Prostate gland (tissue), 2 donors: ENCODE data around the gene ADAMTSL2. TPM values are rescaled to one million over a fixed set of nuclear protein-coding genes. Genes with fewer than 3 reads are reported as not detected.

Experiments used
- DNase-seq: peaks from one replicate; pipeline ENCODE4 v3.0.0-alpha.2; 2019; ENCODE audit warnings: low spot score
- H3K27ac ChIP-seq, 2 donors: fragments of 200-600 bp; sonication (generic); 2 replicates each; pipeline ENCODE4 v1.5.1; 2017 to 2019
- H3K27me3 ChIP-seq: fragments of 200-600 bp; sonication (generic); replicated peaks from 2 replicates; pipeline ENCODE4 v1.5.1; 2019; ENCODE audit not compliant: insufficient read depth
- H3K36me3 ChIP-seq, 2 donors: fragments of 200-600 bp; sonication (generic); 1 replicate in 1 of 2; 2 replicates in 1 of 2; pipeline versions ENCODE4 v1.5.1 to v1.8.1; 2017 to 2019
- H3K4me1 ChIP-seq: fragments of 200-600 bp; sonication (generic); replicated peaks from 2 replicates; pipeline ENCODE4 v1.5.1; 2019
- H3K4me3 ChIP-seq, 2 donors: fragments of 200-600 bp; sonication (generic); 2 replicates each; pipeline ENCODE4 v1.5.1; 2017 to 2019
- H3K9me3 ChIP-seq: fragments of 200-600 bp; sonication (generic); 2 replicates; pipeline ENCODE4 v1.5.1; 2017
- CTCF ChIP-seq, 4 experiments: fragments of 200-600 bp in 2 of 4; fragments of 450-650 bp in 2 of 4; sonication (generic) in 2 of 4; IDR thresholded peaks; 1 replicate in 3 of 4; 2 replicates in 1 of 4; pipeline ENCODE4 v1.5.1; 2016 to 2019; ENCODE audit warnings: antibody characterized with exemption in 4 of 4, mild to moderate bottlenecking in 2 of 4, moderate library complexity in 2 of 4
- POLR2A ChIP-seq: fragments of 450-650 bp; IDR thresholded peaks from one replicate; pipeline ENCODE4 v1.6.1; 2016; ENCODE audit warnings: antibody characterized with exemption, mild to moderate bottlenecking
- POLR2AphosphoS5 ChIP-seq: sonication (generic); formaldehyde crosslinking; IDR thresholded peaks from one replicate; pipeline ENCODE4 v1.6.1; 2017; ENCODE audit warnings: antibody characterized with exemption
- WGBS: methylation state at CpG from one replicate; pipeline ENCODE4 v1.1.5; 2018; 5-methylcytosine and 5-hydroxymethylcytosine counted together
- intact Hi-C: fragments of 100-400 bp; cut with DNase I; formaldehyde crosslinking; loops from one replicate; pipeline ENCODE4 v1.14.2; 2022
- total RNA-seq, 2 donors: library from RNA; depleted of rRNA; stranded (reverse); fragments of >200 nt; gene quantifications; one replicate each; pipeline ENCODE4 v1.1.0, GENCODE V29; 2016

The ADAMTSL2 gene
- total RNA-seq, 2 donors from 2014 or later: 1.6 to 11.6 TPM

GRCh38 chr9:133573791-133574515 lies 39.4 kb downstream of the ADAMTSL2 start:
- Histone ChIP-seq H3K27me3 (no peaks in the 10 kb centered on the region), H3K4me3 (no peak overlapping the region), H3K36me3 (no peaks in the 10 kb centered on the region), H3K4me1 (peaks cover 10% of the 10 kb centered on the region), H3K27ac (no peak overlapping the region), H3K9me3 (no peaks in the 10 kb centered on the region)
- WGBS: 89% methylated on average over 20 of the region's 21 CpGs
- intact Hi-C loops: no loop called here
- TF ChIP-seq POLR2AphosphoS5 (no peak), CTCF (IDR thresholded peaks at IDR 0.05) (no peak), POLR2A (no peak)
- DNase-seq: no peak

- intact Hi-C loops: no loop called here
- no peaks in the 10 kb centered on the region for H3K9me3 ChIP-seq
- no peak overlapping the region for H3K4me3 ChIP-seq
- H3K36me3 ChIP-seq: no peaks in the 10 kb centered on the region
- WGBS: 86% methylated on average over 17 of the region's 17 CpGs
- no peak for DNase-seq
- no peak overlapping the region for H3K27ac ChIP-seq
- H3K27me3 ChIP-seq: no peaks in the 10 kb centered on the region
- peaks cover 10% of the 10 kb centered on the region for H3K4me1 ChIP-seq
- TF ChIP-seq POLR2AphosphoS5 (no peak), POLR2A (no peak), CTCF (IDR thresholded peaks at IDR 0.05) (no peak)
Measured at GRCh38 chr9:133574771-133575170, 40.3 kb downstream of the ADAMTSL2 start.

- no peak overlapping the region for H3K4me3 ChIP-seq
- no peak overlapping the region for H3K27ac ChIP-seq
- intact Hi-C loops: no loop called here
- 90% methylated on average over 29 of the region's 32 CpGs for whole genome bisulfite sequencing
- peaks cover 10% of the 10 kb centered on the region for H3K4me1 ChIP-seq
- H3K9me3 ChIP-seq: no peaks in the 10 kb centered on the region
- H3K36me3 ChIP-seq: no peaks in the 10 kb centered on the region
- TF ChIP-seq POLR2AphosphoS5 (no peak), CTCF (IDR thresholded peaks at IDR 0.05) (no peak), POLR2A (no peak)
- no peak for DNase-seq
- no peaks in the 10 kb centered on the region for H3K27me3 ChIP-seq
Measured at GRCh38 chr9:133575186-133576030, 40.9 kb downstream of the ADAMTSL2 start.

GRCh38 chr9:133576031-133576874 lies 41.7 kb downstream of the ADAMTSL2 start:
- intact Hi-C loops: no loop called here
- DNase-seq: no peak
- Histone ChIP-seq H3K4me3 (no peak overlapping the region), H3K27me3 (no peaks in the 10 kb centered on the region), H3K4me1 (peaks cover 10% of the 10 kb centered on the region), H3K27ac (no peak overlapping the region), H3K9me3 (no peaks in the 10 kb centered on the region), H3K36me3 (no peaks in the 10 kb centered on the region)
- 83% methylated on average over 23 of the region's 23 CpGs for WGBS
- TF ChIP-seq POLR2AphosphoS5: no peak
- no peak for TF ChIP-seq POLR2A
- no peak for TF ChIP-seq CTCF (IDR thresholded peaks at IDR 0.05)
